ENCODE data around the gene CBX1. TPM values are rescaled to one million over a fixed set of nuclear protein-coding genes. Genes with fewer than 3 reads are reported as not detected.

Gene CBX1
- total and polyA plus RNA-seq, 2 of the 8 experiments (the other 6 are each of a cell fraction or from before 2014, with no cell fraction given): 38.7 to 173 TPM

- TF ChIP-seq PHF8 (conservative IDR thresholded peaks at IDR 0.05; ENCODE audit: low read depth, low read length): no peak; the same call in 1 of the 2 replicates
- TF ChIP-seq HDAC2 (IDR thresholded peaks at IDR 0.05; ENCODE audit: borderline replicate concordance in 1 of 2, low read depth in 2 of 2, low read length in 2 of 2): no peak
- peak; percentile 42 for TF ChIP-seq ASH2L (IDR thresholded peaks at IDR 0.05; ENCODE audit: low read length)
- TF ChIP-seq SP1 (IDR thresholded peaks at IDR 0.05; ENCODE audit: low read depth, low read length): peak; percentile 70; the same call in 1 of the 2 replicates
- no peak for TF ChIP-seq CREB1 (IDR thresholded peaks at IDR 0.05)
- TF ChIP-seq NRF1 (IDR thresholded peaks at IDR 0.05; ENCODE audit: low read depth, low read length): no peak
- no peak for TF ChIP-seq TCF12 (IDR thresholded peaks at IDR 0.05; ENCODE audit: low read depth, low read length)
- TF ChIP-seq E2F6 (IDR thresholded peaks at IDR 0.05): peak; percentile 57
- no peak; the same call in 1 of the 2 replicates for TF ChIP-seq GABPA (IDR thresholded peaks at IDR 0.05; ENCODE audit: borderline replicate concordance, insufficient read depth, low read length)
- TF ChIP-seq CHD7 (IDR thresholded peaks at IDR 0.05; ENCODE audit: insufficient replicate concordance, low read length): no peak
Observed at GRCh38 chr17:48023400-48024148, 77.7 kb downstream of the CBX1 start (continued).
